GM12878 (cell line): ENCODE data around the gene KCNK5. TPM values are rescaled to one million over a fixed set of nuclear protein-coding genes. Genes with fewer than 3 reads are reported as not detected.

ENCODE experiments used
- ATAC-seq: fragments of 200-7000 bp; cut with Tn5 transposase; 3 replicates; pipeline ENCODE4 v1.9.1; 2020; ENCODE audit warnings: mild to moderate bottlenecking, moderate library complexity
- BruUV-seq: library from RNA; stranded (reverse); fragments of 400-500 nt; replicated peaks from 2 replicates; lab custom pipeline; 2021; lab: Mats Ljungman, UMichigan
- CTCF ChIA-PET: fragments of 300-600 bp; sonication (Branson Sonifier 250); formaldehyde crosslinking; extraction: SDS; loops from one replicate; lab custom pipeline; 2021; ENCODE audit warnings: inconsistent platforms; lab: Yijun Ruan, JAX
- POLR2A ChIA-PET: fragments of 350-600 bp; formaldehyde crosslinking; extraction: SDS; loops from one replicate; lab custom pipeline; 2021; ENCODE audit warnings: inconsistent platforms; lab: Charles Lee
- RAD21 ChIA-PET: fragments of 300-600 bp; sonication (Branson Sonifier 250); formaldehyde crosslinking; loops from one replicate; lab custom pipeline; 2023; ENCODE audit warnings: antibody characterized with exemption; ENCODE audit not compliant: unreplicated experiment; lab: Charles Lee
- SMC1A ChIA-PET: fragments of 300-600 bp; sonication (Branson Sonifier 250); formaldehyde crosslinking; loops from one replicate; lab custom pipeline; 2023; ENCODE audit not compliant: unreplicated experiment, uncharacterized antibody; lab: Charles Lee
- DNase-seq: peaks from one replicate; pipeline ENCODE4 v3.0.0-alpha.2; 2011; ENCODE audit warnings: low read depth, low spot score
- FAIRE-seq: peaks from 3 replicates; lab custom pipeline; 2011; peaks lifted over from hg19 to GRCh38; lab: Jason Lieb, UNC
- H2AFZ ChIP-seq: 2 replicates; pipeline ENCODE4 v1.6.0; 2011; ENCODE audit warnings: low read depth, low read length, control low read depth; ENCODE audit not compliant: control insufficient read depth
- H3K27ac ChIP-seq: 2 replicates; pipeline ENCODE4 v1.5.1; 2011; ENCODE audit warnings: control low read depth; ENCODE audit not compliant: control insufficient read depth, insufficient read depth
- H3K27me3 ChIP-seq, 2 experiments: replicated peaks in 1 of 2; 2 replicates each; pipeline versions ENCODE4 v1.6.0 to v1.6.1; 2011; ENCODE audit warnings: low read length in 1 of 2; ENCODE audit not compliant: control insufficient read depth in 2 of 2, insufficient read depth in 2 of 2
- H3K36me3 ChIP-seq, 2 experiments: 2 replicates each; pipeline ENCODE4 v1.5.1; 2011; ENCODE audit warnings: low read length in 1 of 2; ENCODE audit not compliant: control insufficient read depth in 2 of 2, insufficient read depth in 2 of 2
- H3K4me1 ChIP-seq: 2 replicates; pipeline ENCODE4 v1.6.1; 2011; ENCODE audit warnings: mild to moderate bottlenecking, low read length, moderate library complexity, mixed read lengths; ENCODE audit not compliant: control insufficient read depth, insufficient read depth
- H3K4me2 ChIP-seq: 2 replicates; pipeline ENCODE4 v1.6.0; 2011; ENCODE audit warnings: control low read depth; ENCODE audit not compliant: control insufficient read depth, insufficient read depth
- H3K4me3 ChIP-seq: fragments of 200-600 bp; sonication (generic); 2 replicates; pipeline ENCODE4 v1.5.1; 2016
- H3K79me2 ChIP-seq: 2 replicates; pipeline ENCODE4 v1.6.0; 2011; ENCODE audit warnings: low read length; ENCODE audit not compliant: control insufficient read depth, insufficient read depth
- H3K9ac ChIP-seq: 2 replicates; pipeline ENCODE4 v1.8.0; 2011; ENCODE audit warnings: low read length, control low read depth, mixed read lengths; ENCODE audit not compliant: control insufficient read depth, insufficient read depth
- H3K9me3 ChIP-seq: replicated peaks from 3 replicates; pipeline ENCODE4 v1.5.1; 2011; ENCODE audit warnings: mild to moderate bottlenecking, low read length; ENCODE audit not compliant: control insufficient read depth, insufficient read depth
- H4K20me1 ChIP-seq: 2 replicates; pipeline ENCODE4 v1.6.0; 2011; ENCODE audit not compliant: control insufficient read depth, insufficient read depth
- ATF7 ChIP-seq: fragments of 450-650 bp; IDR thresholded peaks from 2 replicates; pipeline ENCODE4 v1.6.1; 2016; ENCODE audit warnings: low read depth, mild to moderate bottlenecking
- BHLHE40 ChIP-seq, 2 experiments: fragments of 450-650 bp in 1 of 2; IDR thresholded peaks; 2 replicates each; pipeline ENCODE4 v1.6.1; 2011 to 2017; ENCODE audit warnings: low read depth in 2 of 2, borderline replicate concordance in 1 of 2, improper control_type of control experiment in 1 of 2, low read length in 1 of 2, mild to moderate bottlenecking in 1 of 2
- JUND ChIP-seq: IDR thresholded peaks from 2 replicates; pipeline ENCODE4 v1.6.1; 2012; ENCODE audit warnings: low read depth, mild to moderate bottlenecking, low read length, improper control_type of control experiment, moderate library complexity
- LARP7 ChIP-seq: fragments of 450-650 bp; IDR thresholded peaks from 2 replicates; pipeline ENCODE4 v1.6.1; 2017; ENCODE audit warnings: mild to moderate bottlenecking
- NFXL1 ChIP-seq: fragments of 450-650 bp; IDR thresholded peaks from 2 replicates; pipeline ENCODE4 v1.6.1; 2017; ENCODE audit warnings: antibody characterized with exemption, mild to moderate bottlenecking, borderline replicate concordance
- NFYB ChIP-seq: IDR thresholded peaks from 2 replicates; pipeline ENCODE4 v1.6.1; 2011; ENCODE audit warnings: low read depth, mild to moderate bottlenecking, low read length, improper control_type of control experiment, moderate library complexity; ENCODE audit not compliant: insufficient read depth
- NR2F1 ChIP-seq: fragments of 450-650 bp; conservative IDR thresholded peaks from 2 replicates; pipeline ENCODE4 v1.6.1; 2017; ENCODE audit warnings: mild to moderate bottlenecking
- NRF1 ChIP-seq: conservative IDR thresholded peaks from 2 replicates; pipeline ENCODE4 v1.6.1; 2011; ENCODE audit warnings: mild to moderate bottlenecking, low read depth, low read length, improper control_type of control experiment
- RFX5 ChIP-seq: IDR thresholded peaks from 2 replicates; pipeline ENCODE4 v1.6.1; 2011; ENCODE audit warnings: low read depth, low read length, improper control_type of control experiment
- SMAD5 ChIP-seq: IDR thresholded peaks from 2 replicates; pipeline ENCODE4 v1.6.1; 2016; ENCODE audit warnings: antibody characterized with exemption, low read depth
- SMC3 ChIP-seq: IDR thresholded peaks from 2 replicates; pipeline ENCODE4 v1.6.1; 2011; ENCODE audit warnings: low read length, improper control_type of control experiment, borderline replicate concordance
- TCF7 ChIP-seq: IDR thresholded peaks from 2 replicates; pipeline ENCODE4 v1.6.1; 2014; ENCODE audit warnings: antibody characterized with exemption, borderline replicate concordance
- ZNF207 ChIP-seq: fragments of 450-650 bp; IDR thresholded peaks from 2 replicates; pipeline ENCODE4 v1.6.1; 2014; ENCODE audit warnings: antibody characterized with exemption, mild to moderate bottlenecking, borderline replicate concordance
- WGBS: methylation state at CpG from one replicate; pipeline ENCODE4 v1.1.6; 2016; ENCODE audit warnings: low lambda C conversion rate; ENCODE audit not compliant: insufficient replicate concordance, insufficient coverage; ENCODE audit errors: missing lambda C conversion rate; 5-methylcytosine and 5-hydroxymethylcytosine counted together
- in situ Hi-C: fragments of 300-500 bp; cut with MboI; formaldehyde crosslinking; loops from 9 replicates; pipeline ENCODE4 v1.14.3; 2018; ENCODE audit warnings: mixed read lengths
- intact Hi-C: fragments of 100-400 bp; cut with micrococcal nuclease; formaldehyde crosslinking; loops from one replicate; pipeline ENCODE4 v1.14.2; 2022; ENCODE audit not compliant: unreplicated experiment
- polyA plus RNA-seq, 11 experiments: library from polyadenylated mRNA; depleted of rRNA in 4 of 11; unstranded in 6 of 11; stranded (reverse) in 5 of 11; fragments of >200 nt; fragmentation: Nextera tagmentation in 4 of 11; fragmentation: Illumina TruSeq in 1 of 11; extraction: Ambion mirVana in 4 of 11; extraction: Trizol in 1 of 11; gene quantifications; 1 replicate in 1 of 11; 2 replicates in 10 of 11; pipeline versions ENCODE4 v1.2.1 to v1.2.3, GENCODE V29; 2011 to 2016; ENCODE audit warnings: inconsistent platforms in 2 of 11, missing spikeins in 2 of 11, low read depth in 1 of 11
- total RNA-seq, 4 experiments: library from RNA; depleted of rRNA in 3 of 4; stranded (reverse); fragments of >200 nt in 3 of 4; fragmentation: Illumina TruSeq in 1 of 4; extraction: Trizol in 1 of 4; gene quantifications; 2 replicates each; pipeline versions ENCODE4 v1.2.1 to v1.2.3, GENCODE V29; 2013 to 2021
- TF ChIP-seq, protein P1 (sequence below): fragments of 450-650 bp; formaldehyde crosslinking; IDR thresholded peaks from 2 replicates; pipeline ENCODE4 v1.4.0; 2020; ENCODE audit warnings: mild to moderate bottlenecking, moderate library complexity
- TF ChIP-seq, protein P2 (sequence below): fragments of 450-650 bp; IDR thresholded peaks from 2 replicates; pipeline ENCODE4 v1.6.1; 2017; ENCODE audit warnings: mild to moderate bottlenecking, moderate library complexity

Gene KCNK5
- total and polyA plus RNA-seq, 10 of the 15 experiments (the other 5 are each of a cell fraction or from before 2014, with no cell fraction given), result 0.11 to 4.2 (median 2.1) TPM

DNA sequence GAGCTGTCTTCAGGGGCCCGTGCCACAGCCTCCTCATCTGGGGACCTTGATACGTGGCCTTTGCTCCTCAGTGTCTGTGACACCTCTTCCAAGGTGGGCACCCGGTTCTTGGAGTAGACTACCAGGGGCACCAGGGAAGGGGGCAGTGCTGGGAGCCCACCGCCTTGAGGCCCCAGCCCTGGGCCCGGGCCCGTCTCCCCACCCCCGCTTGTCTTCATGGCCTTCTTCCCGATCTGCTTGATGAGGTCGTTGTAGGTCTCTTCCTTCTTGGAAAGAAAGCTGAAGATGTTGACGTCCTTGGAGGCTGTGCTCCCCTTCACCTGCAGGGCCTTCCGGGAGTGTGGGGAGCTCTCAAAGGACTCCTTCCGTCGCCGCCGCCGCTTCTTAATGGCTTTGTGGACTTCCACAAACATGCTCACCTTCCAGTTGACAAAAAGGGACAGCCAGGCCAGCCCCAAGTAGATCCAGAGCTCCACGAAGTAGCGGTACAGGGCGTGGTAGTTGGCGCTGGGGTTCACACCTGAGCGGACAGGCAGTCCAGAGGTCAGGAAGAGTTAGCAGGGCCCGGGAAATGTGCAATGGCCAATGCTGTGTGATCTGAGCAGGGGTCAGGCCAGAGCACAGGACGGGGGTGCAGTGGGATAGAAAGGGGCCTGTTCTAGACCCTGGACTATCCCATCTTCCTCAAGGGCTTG lies 37.9 kb downstream of the KCNK5 start:
- DNase-seq, result no peak
- FAIRE-seq, result no peak
- no TSS peak for BruUV-seq

More for the DNA sequence above, 37.9 kb downstream of the KCNK5 start:
- POLR2A ChIA-PET, result no interaction called here
- CTCF ChIA-PET, result interaction anchor here (1.0 to 3.5 kb wide), 5 partner anchors 28 to 120 kb away, joined by 3 to 32 read pairs (median 5); no protein-coding TSS in a partner anchor
- Histone ChIP-seq H4K20me1 (no peaks in the 10 kb centered on the region), H3K27ac (no peak overlapping the region), H3K4me3 (no peak overlapping the region), H3K9ac (no peak overlapping the region), H3K4me1 (no peaks in the 10 kb centered on the region), H3K9me3 (no peaks in the 10 kb centered on the region), H3K79me2 (no peaks in the 10 kb centered on the region), H3K27me3 (no peaks in the 10 kb centered on the region), H3K4me2 (no peak overlapping the region), H3K36me3 (no peaks in the 10 kb centered on the region), H2AFZ (no peak overlapping the region)
- SMC1A ChIA-PET, result interaction anchor here (0.6 to 1.9 kb wide), 2 partner anchors 111 to 520 kb away, joined by 3 to 9 read pairs; no protein-coding TSS in a partner anchor
- intact Hi-C loops (loop anchor here (2.0 kb wide), 1 partner anchor 111 kb away; no protein-coding TSS in a partner anchor), in situ Hi-C loops (no loop called here)
- RAD21 ChIA-PET, result interaction anchor here (0.6 to 1.4 kb wide), 2 partner anchors 36 to 200 kb away, joined by 3 read pairs; no protein-coding TSS in a partner anchor
- no peak for TF ChIP-seq ATF7
- TF ChIP-seq JUND, result no peak
- no peak for TF ChIP-seq NR2F1
- TF ChIP-seq BHLHE40 (IDR thresholded peaks at IDR 0.05; ENCODE audit: borderline replicate concordance in 1 of 2, low read depth in 2 of 2, low read length in 1 of 2), result no peak
- TF ChIP-seq ZNF207, result no peak
- TF ChIP-seq NFXL1, result no peak
- TF ChIP-seq, protein P1, sequence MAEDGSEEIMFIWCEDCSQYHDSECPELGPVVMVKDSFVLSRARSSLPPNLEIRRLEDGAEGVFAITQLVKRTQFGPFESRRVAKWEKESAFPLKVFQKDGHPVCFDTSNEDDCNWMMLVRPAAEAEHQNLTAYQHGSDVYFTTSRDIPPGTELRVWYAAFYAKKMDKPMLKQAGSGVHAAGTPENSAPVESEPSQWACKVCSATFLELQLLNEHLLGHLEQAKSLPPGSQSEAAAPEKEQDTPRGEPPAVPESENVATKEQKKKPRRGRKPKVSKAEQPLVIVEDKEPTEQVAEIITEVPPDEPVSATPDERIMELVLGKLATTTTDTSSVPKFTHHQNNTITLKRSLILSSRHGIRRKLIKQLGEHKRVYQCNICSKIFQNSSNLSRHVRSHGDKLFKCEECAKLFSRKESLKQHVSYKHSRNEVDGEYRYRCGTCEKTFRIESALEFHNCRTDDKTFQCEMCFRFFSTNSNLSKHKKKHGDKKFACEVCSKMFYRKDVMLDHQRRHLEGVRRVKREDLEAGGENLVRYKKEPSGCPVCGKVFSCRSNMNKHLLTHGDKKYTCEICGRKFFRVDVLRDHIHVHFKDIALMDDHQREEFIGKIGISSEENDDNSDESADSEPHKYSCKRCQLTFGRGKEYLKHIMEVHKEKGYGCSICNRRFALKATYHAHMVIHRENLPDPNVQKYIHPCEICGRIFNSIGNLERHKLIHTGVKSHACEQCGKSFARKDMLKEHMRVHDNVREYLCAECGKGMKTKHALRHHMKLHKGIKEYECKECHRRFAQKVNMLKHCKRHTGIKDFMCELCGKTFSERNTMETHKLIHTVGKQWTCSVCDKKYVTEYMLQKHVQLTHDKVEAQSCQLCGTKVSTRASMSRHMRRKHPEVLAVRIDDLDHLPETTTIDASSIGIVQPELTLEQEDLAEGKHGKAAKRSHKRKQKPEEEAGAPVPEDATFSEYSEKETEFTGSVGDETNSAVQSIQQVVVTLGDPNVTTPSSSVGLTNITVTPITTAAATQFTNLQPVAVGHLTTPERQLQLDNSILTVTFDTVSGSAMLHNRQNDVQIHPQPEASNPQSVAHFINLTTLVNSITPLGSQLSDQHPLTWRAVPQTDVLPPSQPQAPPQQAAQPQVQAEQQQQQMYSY (CRISPR knock-in tag), result no peak
- TF ChIP-seq RFX5, result no peak
- no peak for TF ChIP-seq NFYB
- TF ChIP-seq NRF1, result no peak
- TF ChIP-seq, protein P2, sequence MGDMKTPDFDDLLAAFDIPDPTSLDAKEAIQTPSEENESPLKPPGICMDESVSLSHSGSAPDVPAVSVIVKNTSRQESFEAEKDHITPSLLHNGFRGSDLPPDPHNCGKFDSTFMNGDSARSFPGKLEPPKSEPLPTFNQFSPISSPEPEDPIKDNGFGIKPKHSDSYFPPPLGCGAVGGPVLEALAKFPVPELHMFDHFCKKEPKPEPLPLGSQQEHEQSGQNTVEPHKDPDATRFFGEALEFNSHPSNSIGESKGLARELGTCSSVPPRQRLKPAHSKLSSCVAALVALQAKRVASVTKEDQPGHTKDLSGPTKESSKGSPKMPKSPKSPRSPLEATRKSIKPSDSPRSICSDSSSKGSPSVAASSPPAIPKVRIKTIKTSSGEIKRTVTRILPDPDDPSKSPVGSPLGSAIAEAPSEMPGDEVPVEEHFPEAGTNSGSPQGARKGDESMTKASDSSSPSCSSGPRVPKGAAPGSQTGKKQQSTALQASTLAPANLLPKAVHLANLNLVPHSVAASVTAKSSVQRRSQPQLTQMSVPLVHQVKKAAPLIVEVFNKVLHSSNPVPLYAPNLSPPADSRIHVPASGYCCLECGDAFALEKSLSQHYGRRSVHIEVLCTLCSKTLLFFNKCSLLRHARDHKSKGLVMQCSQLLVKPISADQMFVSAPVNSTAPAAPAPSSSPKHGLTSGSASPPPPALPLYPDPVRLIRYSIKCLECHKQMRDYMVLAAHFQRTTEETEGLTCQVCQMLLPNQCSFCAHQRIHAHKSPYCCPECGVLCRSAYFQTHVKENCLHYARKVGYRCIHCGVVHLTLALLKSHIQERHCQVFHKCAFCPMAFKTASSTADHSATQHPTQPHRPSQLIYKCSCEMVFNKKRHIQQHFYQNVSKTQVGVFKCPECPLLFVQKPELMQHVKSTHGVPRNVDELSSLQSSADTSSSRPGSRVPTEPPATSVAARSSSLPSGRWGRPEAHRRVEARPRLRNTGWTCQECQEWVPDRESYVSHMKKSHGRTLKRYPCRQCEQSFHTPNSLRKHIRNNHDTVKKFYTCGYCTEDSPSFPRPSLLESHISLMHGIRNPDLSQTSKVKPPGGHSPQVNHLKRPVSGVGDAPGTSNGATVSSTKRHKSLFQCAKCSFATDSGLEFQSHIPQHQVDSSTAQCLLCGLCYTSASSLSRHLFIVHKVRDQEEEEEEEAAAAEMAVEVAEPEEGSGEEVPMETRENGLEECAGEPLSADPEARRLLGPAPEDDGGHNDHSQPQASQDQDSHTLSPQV, result no peak
- TF ChIP-seq LARP7, result no peak
- TF ChIP-seq TCF7, result no peak
- no peak for TF ChIP-seq SMAD5
- TF ChIP-seq SMC3, result no peak
- no peak for ATAC-seq
- WGBS, result 69% methylated on average over 23 of the region's 23 CpGs
